SU-DHL-6 (cell line): ENCODE data around the gene TCAF1.

Source experiments
- EZH2phosphoT487 ChIP-seq: fragments of 200-600 bp; sonication (generic), shearing (Covaris generic); conservative IDR thresholded peaks from 2 replicates; pipeline ENCODE4 v1.6.1; 2018; ENCODE audit warnings: mild to moderate bottlenecking, antibody characterized with exemption, low read length, moderate library complexity, mixed read lengths
- TF ChIP-seq, protein P1 (sequence below): fragments of 200-600 bp; sonication (generic); IDR thresholded peaks from one replicate; pipeline ENCODE4 v1.5.1; 2017; ENCODE audit warnings: antibody characterized with exemption, mild to moderate bottlenecking, low read length, moderate library complexity; ENCODE audit not compliant: insufficient read depth, poor library complexity, severe bottlenecking

- TF ChIP-seq EZH2phosphoT487 = no peak
- TF ChIP-seq, protein P1, sequence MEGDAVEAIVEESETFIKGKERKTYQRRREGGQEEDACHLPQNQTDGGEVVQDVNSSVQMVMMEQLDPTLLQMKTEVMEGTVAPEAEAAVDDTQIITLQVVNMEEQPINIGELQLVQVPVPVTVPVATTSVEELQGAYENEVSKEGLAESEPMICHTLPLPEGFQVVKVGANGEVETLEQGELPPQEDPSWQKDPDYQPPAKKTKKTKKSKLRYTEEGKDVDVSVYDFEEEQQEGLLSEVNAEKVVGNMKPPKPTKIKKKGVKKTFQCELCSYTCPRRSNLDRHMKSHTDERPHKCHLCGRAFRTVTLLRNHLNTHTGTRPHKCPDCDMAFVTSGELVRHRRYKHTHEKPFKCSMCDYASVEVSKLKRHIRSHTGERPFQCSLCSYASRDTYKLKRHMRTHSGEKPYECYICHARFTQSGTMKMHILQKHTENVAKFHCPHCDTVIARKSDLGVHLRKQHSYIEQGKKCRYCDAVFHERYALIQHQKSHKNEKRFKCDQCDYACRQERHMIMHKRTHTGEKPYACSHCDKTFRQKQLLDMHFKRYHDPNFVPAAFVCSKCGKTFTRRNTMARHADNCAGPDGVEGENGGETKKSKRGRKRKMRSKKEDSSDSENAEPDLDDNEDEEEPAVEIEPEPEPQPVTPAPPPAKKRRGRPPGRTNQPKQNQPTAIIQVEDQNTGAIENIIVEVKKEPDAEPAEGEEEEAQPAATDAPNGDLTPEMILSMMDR = no peak
These were observed 3.2 kb downstream of the TCAF1 start for GRCh38 chr7:143898810-143899209.
